HCT116 (cell line): ENCODE data around the gene LEKR1. TPM values are rescaled to one million over a fixed set of nuclear protein-coding genes. Genes with fewer than 3 reads are reported as not detected.

Experiments
- ATAC-seq: fragments of 200-7000 bp; cut with Tn5 transposase; 2 replicates; pipeline ENCODE4 v1.9.1; 2020; ENCODE audit warnings: mild to moderate bottlenecking, moderate library complexity
- BruUV-seq: library from RNA; stranded (reverse); fragments of 400-500 nt; replicated peaks from 2 replicates; lab custom pipeline; 2021; lab: Mats Ljungman, UMichigan
- CTCF ChIA-PET: fragments of 300-600 bp; sonication (Branson Sonifier 250); formaldehyde crosslinking; loops from one replicate; lab custom pipeline; 2021; ENCODE audit warnings: antibody characterized with exemption; lab: Charles Lee
- POLR2A ChIA-PET: fragments of 300-600, 350-600 bp; sonication (Branson Sonifier 250); formaldehyde crosslinking; loops from one replicate; lab custom pipeline; 2021; ENCODE audit warnings: antibody characterized with exemption; lab: Charles Lee
- RAD21 ChIA-PET, 2 experiments: fragments of 300-600 bp; sonication (Branson Sonifier 250); formaldehyde crosslinking; loops; one replicate each; lab custom pipeline; 2023; ENCODE audit warnings: low total read pairs in 2 of 2; ENCODE audit not compliant: uncharacterized antibody in 2 of 2, unreplicated experiment in 2 of 2, low non-redundant PET in 1 of 2; lab: Charles Lee
- DNase-seq: peaks from one replicate; pipeline ENCODE4 v3.0.0-alpha.2; 2010; ENCODE audit warnings: low read depth, low spot score
- H2AFZ ChIP-seq: fragments of 200-600 bp; shearing (Covaris generic), sonication (generic); 2 replicates; pipeline ENCODE4 v1.6.1; 2017; ENCODE audit warnings: low read depth, mixed run types, mixed read lengths, antibody characterized with exemption, low read length; ENCODE audit not compliant: poor library complexity, severe bottlenecking
- H3K27ac ChIP-seq: 2 replicates; pipeline ENCODE4 v1.5.1; 2012; ENCODE audit warnings: low read depth, low read length
- H3K27me3 ChIP-seq: fragments of 200-600 bp; sonication (generic); 2 replicates; pipeline ENCODE4 v1.6.1; 2016; ENCODE audit warnings: mixed run types, low read length, mixed read lengths; ENCODE audit not compliant: insufficient read depth
- H3K36me3 ChIP-seq, 2 experiments: fragments of 200-500 bp in 1 of 2; fragments of 200-600 bp in 1 of 2; sonication (Bioruptor generic) in 1 of 2; sonication (generic) in 1 of 2; 2 replicates each; pipeline versions ENCODE4 v1.5.1 to v1.6.1; 2014 to 2016; ENCODE audit warnings: low read length in 2 of 2, inconsistent platforms in 1 of 2, mixed read lengths in 1 of 2, mixed run types in 1 of 2; ENCODE audit not compliant: insufficient read depth in 2 of 2, control insufficient read depth in 1 of 2
- H3K4me1 ChIP-seq, 2 experiments: fragments of 200-600 bp in 1 of 2; sonication (generic) in 1 of 2; 2 replicates each; pipeline versions ENCODE4 v1.5.1 to v1.6.1; 2012 to 2017; ENCODE audit warnings: low read length in 2 of 2, inconsistent platforms in 1 of 2, mild to moderate bottlenecking in 1 of 2, mixed read lengths in 1 of 2, mixed run types in 1 of 2, moderate library complexity in 1 of 2; ENCODE audit not compliant: insufficient read depth in 2 of 2, control insufficient read depth in 1 of 2
- H3K4me2 ChIP-seq: fragments of 200-600 bp; sonication (generic); 2 replicates; pipeline ENCODE4 v1.6.1; 2017; ENCODE audit warnings: mixed run types, low read length, mixed read lengths
- H3K4me3 ChIP-seq, 2 experiments: fragments of 200-600 bp in 1 of 2; sonication (generic) in 1 of 2; replicated peaks in 1 of 2; 2 replicates each; pipeline ENCODE4 v1.5.1; 2011 to 2016; ENCODE audit warnings: low read length in 2 of 2, control low read depth in 1 of 2, low read depth in 1 of 2, mild to moderate bottlenecking in 1 of 2, mixed read lengths in 1 of 2, mixed run types in 1 of 2
- H3K79me2 ChIP-seq: fragments of 200-600 bp; sonication (generic); 2 replicates; pipeline ENCODE4 v1.6.1; 2017; ENCODE audit warnings: mild to moderate bottlenecking, mixed run types, low read length, moderate library complexity, mixed read lengths; ENCODE audit not compliant: insufficient read depth
- H3K9ac ChIP-seq: fragments of 200-600 bp; sonication (generic); 2 replicates; pipeline ENCODE4 v1.6.1; 2016; ENCODE audit warnings: low read length, mixed read lengths
- H3K9me2 ChIP-seq: fragments of 200-600 bp; sonication (generic), shearing (Covaris generic); 2 replicates; pipeline ENCODE4 v1.6.1; 2017; ENCODE audit warnings: mixed run types, mild to moderate bottlenecking, moderate library complexity; ENCODE audit not compliant: insufficient read depth
- H3K9me3 ChIP-seq, 2 experiments: fragments of 200-500 bp in 1 of 2; fragments of 200-600 bp in 1 of 2; sonication (Bioruptor generic) in 1 of 2; sonication (generic) in 1 of 2; 2 replicates each; pipeline ENCODE4 v1.6.1; 2014 to 2017; ENCODE audit warnings: low read length in 2 of 2, mixed read lengths in 2 of 2, inconsistent platforms in 1 of 2, low read depth in 1 of 2, mild to moderate bottlenecking in 1 of 2, mixed run types in 1 of 2, moderate library complexity in 1 of 2; ENCODE audit not compliant: control insufficient read depth in 1 of 2, insufficient read depth in 1 of 2
- H4K20me1 ChIP-seq: fragments of 200-600 bp; sonication (generic), shearing (Covaris generic); 2 replicates; pipeline ENCODE4 v1.6.1; 2017; ENCODE audit warnings: mixed run types, mild to moderate bottlenecking, moderate library complexity; ENCODE audit not compliant: insufficient read depth
- ATF3 ChIP-seq: IDR thresholded peaks from 2 replicates; pipeline ENCODE4 v1.6.1; 2012
- CEBPB ChIP-seq: IDR thresholded peaks from 2 replicates; pipeline ENCODE4 v1.6.1; 2012; ENCODE audit warnings: low read depth
- CTCF ChIP-seq, 3 experiments: fragments of 200-600 bp in 1 of 3; sonication (generic) in 1 of 3; IDR thresholded peaks in 2 of 3; conservative IDR thresholded peaks in 1 of 3; 2 replicates each; pipeline ENCODE4 v1.5.1; 2012 to 2017; ENCODE audit warnings: low read depth in 2 of 3, low read length in 2 of 3, antibody characterized with exemption in 1 of 3, borderline replicate concordance in 1 of 3, control low read depth in 1 of 3, mild to moderate bottlenecking in 1 of 3, mixed read lengths in 1 of 3, mixed run types in 1 of 3, moderate library complexity in 1 of 3; ENCODE audit not compliant: insufficient read depth in 1 of 3
- EGR1 ChIP-seq: IDR thresholded peaks from 2 replicates; pipeline ENCODE4 v1.6.1; 2012; ENCODE audit warnings: low read depth
- ELF1 ChIP-seq: IDR thresholded peaks from 2 replicates; pipeline ENCODE4 v1.6.1; 2012; ENCODE audit warnings: low read depth, borderline replicate concordance
- EZH2 ChIP-seq: fragments of 200-600 bp; sonication (generic); IDR thresholded peaks from 2 replicates; pipeline ENCODE4 v1.6.1; 2017; ENCODE audit warnings: antibody characterized with exemption, mixed run types
- EZH2phosphoT487 ChIP-seq: fragments of 200-600 bp; IDR thresholded peaks from 2 replicates; pipeline ENCODE4 v1.6.1; 2018; ENCODE audit warnings: antibody characterized with exemption, borderline replicate concordance
- FOSL1 ChIP-seq: IDR thresholded peaks from 2 replicates; pipeline ENCODE4 v1.6.1; 2012; ENCODE audit warnings: low read depth
- JUND ChIP-seq: IDR thresholded peaks from 2 replicates; pipeline ENCODE4 v1.6.1; 2012
- MAX ChIP-seq: IDR thresholded peaks from 2 replicates; pipeline ENCODE4 v1.6.1; 2012
- POLR2A ChIP-seq: IDR thresholded peaks from 2 replicates; pipeline ENCODE4 v1.7.0; 2011; ENCODE audit warnings: borderline replicate concordance; ENCODE audit not compliant: insufficient read depth, insufficient read length; ENCODE audit errors: extremely low read depth
- POLR2AphosphoS5 ChIP-seq: IDR thresholded peaks from 2 replicates; pipeline ENCODE4 v1.6.1; 2011; ENCODE audit warnings: mild to moderate bottlenecking, low read depth, low read length, moderate library complexity
- RAD21 ChIP-seq: IDR thresholded peaks from 2 replicates; pipeline ENCODE4 v1.6.1; 2012; ENCODE audit warnings: low read depth, mild to moderate bottlenecking
- REST ChIP-seq: IDR thresholded peaks from 2 replicates; pipeline ENCODE4 v1.6.1; 2012; ENCODE audit warnings: low read depth
- SIN3A ChIP-seq: IDR thresholded peaks from 2 replicates; pipeline ENCODE4 v1.6.1; 2012; ENCODE audit warnings: low read depth
- SP1 ChIP-seq: IDR thresholded peaks from 2 replicates; pipeline ENCODE4 v1.6.1; 2012; ENCODE audit warnings: low read depth
- SRF ChIP-seq: IDR thresholded peaks from 2 replicates; pipeline ENCODE4 v1.6.1; 2012; ENCODE audit warnings: low read depth
- ZNF274 ChIP-seq: fragments of 200-500 bp; sonication (Bioruptor generic); IDR thresholded peaks from 2 replicates; pipeline ENCODE4 v1.6.1; 2014; ENCODE audit warnings: mild to moderate bottlenecking, low read depth, low read length, inconsistent platforms
- intact Hi-C: fragments of 100-400 bp; cut with micrococcal nuclease; formaldehyde crosslinking; loops from 2 replicates; pipeline ENCODE4 v1.10.0; 2022
- total RNA-seq: library from RNA; stranded (reverse); gene quantifications from one replicate; pipeline ENCODE4 v1.2.1, GENCODE V29; 2021; ENCODE audit not compliant: unreplicated experiment

LEKR1 gene
- total RNA-seq, 1 experiment from 2014 or later, result 2.1 TPM

GRCh38 chr3:157087373-157087772 is 261.2 kb downstream of the LEKR1 start:
- no peaks in the 10 kb centered on the region for H3K9me3 ChIP-seq
- no peak for ATAC-seq
- TF ChIP-seq REST, result no peak
- TF ChIP-seq EZH2, result no peak
- no peak for TF ChIP-seq EGR1
- no peak for TF ChIP-seq ELF1
- TF ChIP-seq POLR2A, result no peak
- TF ChIP-seq SP1, result no peak
- no peak for TF ChIP-seq RAD21
- TF ChIP-seq CEBPB, result no peak
- TF ChIP-seq ZNF274, result no peak
- no peak for TF ChIP-seq EZH2phosphoT487
- TF ChIP-seq POLR2AphosphoS5, result no peak
- no peak for TF ChIP-seq CTCF (IDR thresholded peaks at IDR 0.05 in 2 of 3, conservative IDR thresholded peaks at IDR 0.05 in 1 of 3; ENCODE audit: borderline replicate concordance in 1 of 3, insufficient read depth in 1 of 3, low read depth in 2 of 3, low read length in 2 of 3)
- no peak for TF ChIP-seq SIN3A
- TF ChIP-seq MAX, result no peak
- TF ChIP-seq FOSL1, result no peak
- no peak for TF ChIP-seq SRF
- TF ChIP-seq JUND, result no peak
- TF ChIP-seq ATF3, result no peak
- TF ChIP-seq, all 23 proteins: peak for 0
- H3K4me2 ChIP-seq, result peak overlapping the region; percentile 80
- peaks cover 19 to 52% of the 10 kb centered on the region in 2 experiments for H3K4me1 ChIP-seq
- no peaks in the 10 kb centered on the region for H3K79me2 ChIP-seq
- H4K20me1 ChIP-seq, result no peaks in the 10 kb centered on the region
- no peaks in the 10 kb centered on the region for H3K9me2 ChIP-seq
- ChIA-PET POLR2A (interaction anchor here (1.4 kb wide), 1 partner anchor 41 kb away, joined by 4 read pairs; no protein-coding TSS in a partner anchor), CTCF (interaction anchor here (1.0 kb wide), 1 partner anchor 50 kb away, joined by 3 read pairs; no protein-coding TSS in a partner anchor), RAD21 (no interaction called here)
- DNase-seq, result peak; percentile 23
- no peaks in the 10 kb centered on the region for H3K36me3 ChIP-seq
- no peak overlapping the region for H2AFZ ChIP-seq
- H3K4me3 ChIP-seq, result peak overlapping the region in 1 of 2 experiments; percentile 59; a peak in 2 of 4 replicates
- intact Hi-C loops, result no loop called here
- H3K27ac ChIP-seq, result no peak overlapping the region
- H3K9ac ChIP-seq, result peak overlapping the region; percentile 72
- H3K27me3 ChIP-seq, result no peaks in the 10 kb centered on the region
- BruUV-seq, result no TSS peak
